CD4-positive, alpha-beta T cell treated with Interleukin-21 for 1 hour (primary cell): ENCODE measurements around the gene EIF5.

Experiments
- DNase-seq: peaks from one replicate; pipeline ENCODE4 v3.0.0-alpha.2; 2020

Gene EIF5

GRCh38 chr14:103311171-103311997 is 22.7 kb upstream of the EIF5 start:
- DNase-seq: no peak

- no peak for DNase-seq
These were observed 21.9 kb upstream of the EIF5 start for GRCh38 chr14:103312006-103312635.

GRCh38 chr14:103313704-103314103 is 20.3 kb upstream of the EIF5 start:
- no peak for DNase-seq

- DNase-seq: no peak
These were observed 19.4 kb upstream of the EIF5 start for GRCh38 chr14:103314496-103315277.

GRCh38 chr14:103315351-103315911 is 18.6 kb upstream of the EIF5 start:
- DNase-seq: no peak

GRCh38 chr14:103315941-103316340 is 18.1 kb upstream of the EIF5 start:
- DNase-seq: no peak

GRCh38 chr14:103316721-103317121 is 17.3 kb upstream of the EIF5 start:
- DNase-seq: no peak

GRCh38 chr14:103317251-103317650 is 16.8 kb upstream of the EIF5 start:
- no peak for DNase-seq

- DNase-seq: no peak
These were observed 16.0 kb upstream of the EIF5 start for GRCh38 chr14:103317976-103318580.

- DNase-seq: no peak
These were observed 15.2 kb upstream of the EIF5 start for GRCh38 chr14:103318750-103319419.

GRCh38 chr14:103319422-103319821 is 14.6 kb upstream of the EIF5 start:
- DNase-seq: no peak

GRCh38 chr14:103326078-103326477 is 8.0 kb upstream of the EIF5 start:
- DNase-seq: no peak

GRCh38 chr14:103328941-103329340 is 5.1 kb upstream of the EIF5 start:
- no peak for DNase-seq

GRCh38 chr14:103329401-103330347 is 4.4 kb upstream of the EIF5 start:
- DNase-seq: no peak

- DNase-seq: no peak
These were observed 3.5 kb upstream of the EIF5 start for GRCh38 chr14:103330536-103330935.

- no peak for DNase-seq
These were observed 1.7 kb upstream of the EIF5 start for GRCh38 chr14:103332143-103332919.

- DNase-seq: peak; percentile 67
These were observed 896 bp downstream of the EIF5 start for GRCh38 chr14:103334644-103335622.

GRCh38 chr14:103336191-103336590 is 2.2 kb downstream of the EIF5 start:
- no peak for DNase-seq

- DNase-seq: no peak
These were observed 3.8 kb downstream of the EIF5 start for GRCh38 chr14:103337794-103338193.
